HEK293T (cell line): ENCODE results near the gene SNRNP70.
"Not testable (repeated sequence)": the region's sequence is repeated elsewhere in the genome, so short reads cannot be mapped to it uniquely, and the experiment has no call there.

Source experiments
- CTCF ChIA-PET: fragments of 350-600 bp; formaldehyde crosslinking; extraction: SDS; loops from one replicate; lab custom pipeline; 2021; ENCODE audit warnings: antibody characterized with exemption, inconsistent platforms; lab: Yijun Ruan, JAX
- POLR2A ChIA-PET: fragments of 350-600 bp; formaldehyde crosslinking; extraction: SDS; loops from one replicate; lab custom pipeline; 2020; ENCODE audit warnings: antibody characterized with exemption, inconsistent platforms; lab: Yijun Ruan, JAX
- DNase-seq: peaks from one replicate; pipeline ENCODE4 v3.0.0; 2012; ENCODE audit warnings: mixed read lengths; ENCODE audit errors: extremely low spot score
- ARNT ChIP-seq: fragments of 450-650 bp; IDR thresholded peaks from 2 replicates; pipeline ENCODE4 v1.6.1; 2017; ENCODE audit warnings: mild to moderate bottlenecking
- BHLHE40 ChIP-seq: fragments of 450-650 bp; IDR thresholded peaks from 2 replicates; pipeline ENCODE4 v1.6.1; 2016; ENCODE audit warnings: mild to moderate bottlenecking, moderate library complexity, borderline replicate concordance
- CTBP1 ChIP-seq: fragments of 450-650 bp; IDR thresholded peaks from 2 replicates; pipeline ENCODE4 v1.6.1; 2016; ENCODE audit warnings: borderline replicate concordance
- ELF4 ChIP-seq: fragments of 450-650 bp; IDR thresholded peaks from 2 replicates; pipeline ENCODE4 v1.6.1; 2017; ENCODE audit warnings: antibody characterized with exemption
- FOXA1 ChIP-seq: fragments of 450-650 bp; IDR thresholded peaks from 2 replicates; pipeline ENCODE4 v1.6.1; 2016; ENCODE audit warnings: mild to moderate bottlenecking
- FOXK2 ChIP-seq: fragments of 450-650 bp; IDR thresholded peaks from 2 replicates; pipeline ENCODE4 v1.6.1; 2016; ENCODE audit warnings: mild to moderate bottlenecking
- FOXM1 ChIP-seq: fragments of 450-650 bp; IDR thresholded peaks from 2 replicates; pipeline ENCODE4 v1.6.1; 2017; ENCODE audit warnings: mild to moderate bottlenecking, borderline replicate concordance
- HDGF ChIP-seq: fragments of 450-650 bp; IDR thresholded peaks from 2 replicates; pipeline ENCODE4 v1.6.1; 2017; ENCODE audit warnings: antibody characterized with exemption, borderline replicate concordance
- L3MBTL2 ChIP-seq: fragments of 450-650 bp; conservative IDR thresholded peaks from 2 replicates; pipeline ENCODE4 v1.6.1; 2016; ENCODE audit warnings: mild to moderate bottlenecking
- LEF1 ChIP-seq: fragments of 450-650 bp; IDR thresholded peaks from 2 replicates; pipeline ENCODE4 v1.6.1; 2017; ENCODE audit warnings: mild to moderate bottlenecking, borderline replicate concordance
- NFRKB ChIP-seq: fragments of 450-650 bp; IDR thresholded peaks from 2 replicates; pipeline ENCODE4 v1.6.1; 2016; ENCODE audit warnings: mild to moderate bottlenecking, moderate library complexity
- PKNOX1 ChIP-seq: fragments of 450-650 bp; IDR thresholded peaks from 2 replicates; pipeline ENCODE4 v1.6.1; 2016
- SP1 ChIP-seq: fragments of 450-650 bp; IDR thresholded peaks from 2 replicates; pipeline ENCODE4 v1.6.1; 2017
- SUZ12 ChIP-seq: fragments of 450-650 bp; IDR thresholded peaks from 2 replicates; pipeline ENCODE4 v1.6.1; 2016; ENCODE audit warnings: mild to moderate bottlenecking
- TARDBP ChIP-seq: fragments of 450-650 bp; IDR thresholded peaks from 2 replicates; pipeline ENCODE4 v1.6.1; 2016
- ZNF384 ChIP-seq: fragments of 450-650 bp; IDR thresholded peaks from 2 replicates; pipeline ENCODE4 v1.6.1; 2016

Gene SNRNP70

GRCh38 chr19:49119411-49120324, 34.4 kb downstream of the SNRNP70 start, which contains the start of gene PPFIA3:
Gene PPFIA3, plus strand, starts transcription at chr19:49119544. Its CDS starts 8,330 bp downstream, at chr19:49127874.
- CTCF ChIA-PET, result no interaction called here
- POLR2A ChIA-PET, result interaction anchor here (0.7 kb wide), 1 partner anchor 10 kb away, joined by 3 read pairs; no protein-coding TSS in a partner anchor
- TF ChIP-seq FOXA1 (no peak), TARDBP (no peak), CTBP1 (no peak), ELF4 (no peak), SUZ12 (no peak), L3MBTL2 (no peak), NFRKB (no peak), ZNF384 (no peak), ARNT (no peak), FOXK2 (no peak), LEF1 (no peak), FOXM1 (no peak), SP1 (no peak), HDGF (no peak), BHLHE40 (no peak)
- DNase-seq, result peak; percentile 28

GRCh38 chr19:49120325-49120683, 35.1 kb downstream of the SNRNP70 start:
- TF ChIP-seq FOXM1, result no peak
- CTCF ChIA-PET, result no interaction called here
- POLR2A ChIA-PET, result no interaction called here
- no peak for DNase-seq

GRCh38 chr19:49120868-49121267, 35.6 kb downstream of the SNRNP70 start:
- ChIA-PET POLR2A (interaction anchor here (0.7 kb wide), 1 partner anchor 10 kb away, joined by 3 read pairs; no protein-coding TSS in a partner anchor), CTCF (no interaction called here)
- DNase-seq, result no peak
- no peak for TF ChIP-seq PKNOX1
- no peak for TF ChIP-seq LEF1
- no peak for TF ChIP-seq FOXM1

- DNase-seq, CTCF ChIA-PET, POLR2A ChIA-PET: not testable (repeated sequence)
Observed at GRCh38 chr19:49121841-49122240, 36.6 kb downstream of the SNRNP70 start.

GRCh38 chr19:49123285-49123684, 38.0 kb downstream of the SNRNP70 start:
- DNase-seq, CTCF ChIA-PET, POLR2A ChIA-PET: not testable (repeated sequence)

GRCh38 chr19:49125025-49125731, 39.9 kb downstream of the SNRNP70 start:
- POLR2A ChIA-PET, result no interaction called here
- CTCF ChIA-PET, result interaction anchor here (0.6 to 1.0 kb wide), 3 partner anchors 12 to 118 kb away, joined by 3 read pairs; no protein-coding TSS in a partner anchor
- no peak for TF ChIP-seq ELF4
- no peak for TF ChIP-seq ZNF384
- TF ChIP-seq L3MBTL2, result no peak
- no peak for TF ChIP-seq FOXK2
- no peak for DNase-seq

- TF ChIP-seq ZNF384, result peak; percentile 19; the same call in 1 of the 2 replicates
- TF ChIP-seq HDGF, result no peak
- ChIA-PET CTCF (no interaction called here), POLR2A (interaction anchor here (1.8 kb wide), 1 partner anchor 9 kb away, joined by 9 read pairs; no protein-coding TSS in a partner anchor)
- DNase-seq, result no peak
Observed at GRCh38 chr19:49126575-49126974, 41.3 kb downstream of the SNRNP70 start.

GRCh38 chr19:49127225-49127624, 42.0 kb downstream of the SNRNP70 start:
- ChIA-PET POLR2A (interaction anchor here (0.9 to 1.8 kb wide), 5 partner anchors 9 to 15 kb away, joined by 4 to 12 read pairs (median 7); partner anchors contain the start of gene LIN7B), CTCF (interaction anchor here (0.6 to 2.1 kb wide), 5 partner anchors 18 to 98 kb away, joined by 3 to 6 read pairs (median 4); no protein-coding TSS in a partner anchor)
- 0 out of 2 replicates have a peak, but pooled peaks have one; percentile 6 for TF ChIP-seq ZNF384
- DNase-seq, result not testable (repeated sequence)
